Motor neuron (in vitro differentiated cells): ENCODE data around the gene VTI1A. TPM values are rescaled to one million over a fixed set of nuclear protein-coding genes. Genes with fewer than 3 reads are reported as not detected.
A peak's percentile ranks its signal among the peaks of the same experiment; 100 is the strongest.

ENCODE experiments used
- ATAC-seq, 8 experiments: fragments of 200-7000 bp; cut with Tn5 transposase; replicated peaks in 6 of 8; 2 replicates each; pipeline ENCODE4 v1.8.0; 2021; ENCODE audit warnings: mild to moderate bottlenecking in 8 of 8, moderate library complexity in 8 of 8
- H3K27ac ChIP-seq, 2 donors: fragments of 250-450 bp; sonication (Bioruptor Pico); 2 replicates each; pipeline ENCODE4 v1.9.0; 2021; ENCODE audit warnings: antibody characterized with exemption in 2 of 2, mild to moderate bottlenecking in 2 of 2, moderate library complexity in 1 of 2
- H3K4me1 ChIP-seq, 2 donors: fragments of 250-450 bp; sonication (Bioruptor Pico); replicated peaks in 1 of 2; 2 replicates each; pipeline ENCODE4 v1.6.1; 2021; ENCODE audit warnings: antibody characterized with exemption in 2 of 2, mild to moderate bottlenecking in 2 of 2, moderate library complexity in 1 of 2
- H3K4me3 ChIP-seq, 5 donors: fragments of 250-450 bp; sonication (Bioruptor Pico); 2 replicates each; pipeline ENCODE4 v1.9.0; 2021; ENCODE audit warnings: antibody characterized with exemption in 5 of 5, mild to moderate bottlenecking in 5 of 5, moderate library complexity in 4 of 5
- WGBS, 10 experiments: fragments of 450-650 bp; shearing (Covaris generic); methylation state at CpG; one replicate each; pipeline ENCODE4 v1.0.0; 2022; 5-methylcytosine and 5-hydroxymethylcytosine counted together
- in situ Hi-C, 9 experiments: fragments of 400-800 bp; cut with MboI; loops; one replicate each; pipeline ENCODE4 v1.15.0; 2021; ENCODE audit warnings: low sequenced_read_pairs in 9 of 9, low pct_unique_long_range_greater_than_20kb in 2 of 9; ENCODE audit not compliant: unreplicated experiment in 9 of 9
- total RNA-seq, 8 experiments: library from RNA; unstranded; fragments of 300-600 nt; gene quantifications; 2 replicates each; pipeline versions ENCODE4 v1.2.3 to v1.2.4, GENCODE V29; 2022

Gene VTI1A
- total RNA-seq, 8 experiments from 2014 or later, result 29.8 to 55.3 (median 42.6) TPM

DNA sequence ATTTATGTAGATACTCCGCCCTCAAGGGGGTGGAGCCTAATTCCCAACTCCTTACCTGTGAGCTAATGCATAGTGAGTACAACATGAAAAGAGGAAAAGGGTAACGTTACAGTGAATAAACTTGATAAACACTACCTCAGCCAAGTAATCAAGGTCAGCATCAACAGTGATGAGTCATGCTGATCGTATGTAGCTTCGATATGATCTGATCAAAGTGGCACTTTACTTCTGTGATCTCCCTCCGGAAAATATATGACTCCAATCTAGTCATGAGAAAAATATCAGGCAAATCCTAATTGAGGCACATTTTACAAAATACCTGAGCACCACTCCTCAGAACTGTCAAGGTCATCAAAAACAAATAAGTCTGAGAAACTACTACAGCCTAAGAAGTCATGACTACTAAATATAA, 70.4 kb downstream of the VTI1A start:
- in situ Hi-C loops, result no loop called here
- 73 to 100% (median 96%) methylated on average over 1 to 5 of the region's 5 CpGs for whole genome bisulfite sequencing, 10 experiments
- Histone ChIP-seq H3K4me1 (peaks cover 0 to 2% of the 10 kb centered on the region in 2 donors), H3K4me3 (no peak overlapping the region), H3K27ac (no peak overlapping the region)
- peak in 1 of 8 experiments; percentile 17 for ATAC-seq

DNA sequence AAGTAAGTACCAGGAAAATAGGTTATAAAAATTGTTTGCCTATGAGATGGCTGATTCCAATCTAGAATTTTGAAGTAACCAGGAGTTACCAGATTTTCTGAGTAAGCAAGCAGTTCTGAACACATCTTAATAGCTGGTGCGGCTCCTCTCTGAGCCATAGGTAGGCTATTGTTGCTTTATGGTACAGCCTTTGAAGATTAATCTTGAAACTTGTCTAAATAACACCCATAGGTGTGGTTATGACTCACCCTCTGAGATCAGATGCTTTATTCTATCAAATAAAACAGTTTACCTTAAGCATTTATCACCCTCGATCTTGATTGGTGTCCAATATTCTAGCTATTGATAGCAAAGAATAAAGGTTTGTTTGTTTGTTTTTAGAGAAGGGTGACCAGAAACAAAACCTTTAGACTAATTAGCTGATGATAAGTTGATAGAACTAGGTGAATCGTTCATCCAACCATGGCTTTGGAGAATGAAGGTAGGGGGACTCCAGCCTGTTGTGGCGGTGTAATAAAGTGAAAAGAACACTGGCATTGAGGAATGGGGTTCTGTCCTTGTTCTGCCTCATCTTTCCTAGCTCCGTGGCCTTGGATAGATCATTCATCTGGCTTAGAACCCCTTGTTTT, 72.2 kb downstream of the VTI1A start:
- ATAC-seq, result no peak
- peaks cover 2% of the 10 kb centered on the region in 2 donors for H3K4me1 ChIP-seq
- H3K27ac ChIP-seq, result no peak overlapping the region
- 88 to 100% (median 94%) methylated on average over 1 to 5 of the region's 5 CpGs for WGBS, 10 experiments
- no peak overlapping the region for H3K4me3 ChIP-seq
- in situ Hi-C loops, result no loop called here

DNA sequence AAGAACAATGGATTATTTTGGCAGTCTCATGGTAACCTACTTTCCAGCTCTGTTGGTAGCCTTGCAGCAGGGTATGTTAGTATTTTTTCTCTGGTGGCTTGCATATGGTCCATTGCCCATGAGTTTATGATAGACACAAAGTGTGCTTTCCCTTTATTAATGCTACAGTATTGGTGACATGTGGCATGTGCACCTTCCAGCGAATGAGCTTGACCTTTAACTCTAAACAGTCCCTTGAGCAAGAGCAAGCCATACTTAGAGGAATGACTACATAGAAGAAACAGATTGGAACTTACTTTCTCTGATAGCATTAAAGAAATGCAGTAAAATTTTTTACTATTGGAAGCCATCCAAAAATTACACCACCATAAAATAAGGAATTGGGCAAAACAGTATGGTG, 73.9 kb downstream of the VTI1A start:
- no peak for ATAC-seq
- H3K4me3 ChIP-seq, result no peak overlapping the region
- no peak overlapping the region for H3K27ac ChIP-seq
- in situ Hi-C loops, result no loop called here
- WGBS, 10 experiments, result 0 to 100% (median 71%) methylated on average over 1 of the region's 1 CpG; no CpG with 5 or more reads in 1 of the 10 experiments
- peaks cover 2 to 10% of the 10 kb centered on the region in 2 donors for H3K4me1 ChIP-seq

DNA sequence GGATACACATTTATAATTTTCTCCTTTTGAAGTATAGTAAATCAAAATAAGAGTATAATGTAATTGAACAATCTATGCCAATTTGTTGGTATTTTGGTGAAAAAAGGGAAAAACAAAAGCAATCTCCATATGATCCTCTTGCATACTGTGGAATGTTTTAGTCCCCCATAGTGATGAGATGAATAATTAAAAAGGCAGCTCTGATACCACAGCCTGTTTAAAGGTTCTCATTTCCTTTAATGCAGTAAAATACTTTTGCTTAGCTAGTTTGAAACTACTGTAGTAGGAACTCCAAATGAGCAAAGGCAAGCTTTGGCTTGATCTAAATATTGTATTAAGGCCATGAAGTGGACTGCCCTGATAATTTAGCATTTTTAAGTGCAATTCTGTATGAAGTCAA, 77.6 kb downstream of the VTI1A start:
- Histone ChIP-seq H3K4me1 (peaks cover 17 to 29% of the 10 kb centered on the region in 2 donors), H3K4me3 (no peak overlapping the region), H3K27ac (no peak overlapping the region)
- ATAC-seq, result no peak
- in situ Hi-C loops, result no loop called here

DNA sequence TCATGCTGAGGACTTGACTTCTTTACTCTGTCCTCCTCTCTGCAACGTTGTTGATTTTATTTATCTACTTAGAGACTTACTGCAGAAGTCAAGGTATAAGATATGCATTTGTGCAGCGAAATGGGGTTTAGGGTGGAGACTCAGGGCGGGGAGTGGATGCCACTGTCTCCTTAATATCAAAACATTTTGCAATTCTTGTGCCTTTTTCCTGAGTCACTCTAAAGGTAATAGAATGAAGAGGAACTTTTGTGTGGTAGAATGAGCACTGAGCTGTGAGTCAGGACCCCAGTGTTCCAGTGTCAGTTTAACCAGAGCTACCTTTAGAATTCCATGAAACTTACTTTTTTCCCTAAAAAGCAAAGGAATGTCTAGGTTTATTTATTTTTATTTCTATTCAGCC, 78.2 kb downstream of the VTI1A start:
- ATAC-seq, result peak in 2 of 8 experiments; percentile 28 to 63
- H3K27ac ChIP-seq, result no peak overlapping the region
- H3K4me3 ChIP-seq, result no peak overlapping the region
- in situ Hi-C loops, result no loop called here
- WGBS, 10 experiments, result 24 to 100% (median 72%) methylated on average over 1 to 3 of the region's 3 CpGs; no CpG with 5 or more reads in 2 of the 10 experiments
- peaks cover 17 to 29% of the 10 kb centered on the region in 2 donors for H3K4me1 ChIP-seq

DNA sequence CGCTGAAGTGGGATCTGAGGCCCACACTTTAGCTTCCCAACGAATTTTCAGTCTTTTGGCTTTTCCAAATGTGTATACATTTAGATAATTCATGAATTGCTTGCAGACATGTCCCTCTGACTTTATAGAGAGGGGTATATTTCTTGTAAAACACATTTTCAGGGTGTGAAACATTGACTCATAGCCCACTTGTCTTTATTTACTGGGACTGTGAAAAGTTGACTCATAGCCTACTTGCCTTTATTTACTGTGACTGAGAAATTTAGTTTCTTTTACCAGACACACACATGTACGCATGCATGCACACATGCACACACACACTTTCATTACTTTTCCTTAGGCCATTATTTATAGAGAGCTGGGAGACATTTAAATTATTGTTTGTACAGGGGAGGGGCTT, 79.1 kb downstream of the VTI1A start:
- 33 to 100% (median 70%) methylated on average over 1 to 3 of the region's 3 CpGs; no CpG with 5 or more reads in 1 of the 10 experiments for WGBS, 10 experiments
- no peak overlapping the region for H3K27ac ChIP-seq
- peaks cover 23 to 34% of the 10 kb centered on the region in 2 donors for H3K4me1 ChIP-seq
- peak in 4 of 8 experiments; percentile 48 to 63 (median 61) for ATAC-seq
- in situ Hi-C loops, result no loop called here
- no peak overlapping the region for H3K4me3 ChIP-seq

DNA sequence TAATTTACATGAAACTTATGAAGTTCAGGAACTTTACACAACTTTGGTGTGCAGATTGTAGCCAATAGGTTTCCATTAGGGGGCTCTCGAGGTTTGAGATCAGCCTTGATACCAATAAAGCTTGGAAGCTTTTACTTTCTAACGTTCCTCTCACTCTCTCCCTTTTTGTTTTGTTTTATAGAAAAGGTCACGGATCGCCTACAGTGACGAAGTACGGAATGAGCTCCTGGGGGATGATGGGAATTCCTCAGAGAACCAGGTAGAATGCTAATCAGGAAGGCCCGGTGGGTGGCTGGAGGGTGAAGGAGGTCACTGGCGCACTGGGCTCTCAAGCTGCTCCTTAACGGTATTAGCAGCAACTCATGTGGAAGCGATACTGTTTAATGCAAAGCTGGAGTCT, 79.9 kb downstream of the VTI1A start:
- 17 to 98% (median 49%) methylated on average over 1 to 10 of the region's 10 CpGs for WGBS, 10 experiments
- Histone ChIP-seq H3K4me3 (no peak overlapping the region), H3K4me1 (peaks cover 24 to 41% of the 10 kb centered on the region in 2 donors), H3K27ac (no peak overlapping the region)
- in situ Hi-C loops, result no loop called here
- peak in 2 of 8 experiments; percentile 15 to 18 for ATAC-seq

DNA sequence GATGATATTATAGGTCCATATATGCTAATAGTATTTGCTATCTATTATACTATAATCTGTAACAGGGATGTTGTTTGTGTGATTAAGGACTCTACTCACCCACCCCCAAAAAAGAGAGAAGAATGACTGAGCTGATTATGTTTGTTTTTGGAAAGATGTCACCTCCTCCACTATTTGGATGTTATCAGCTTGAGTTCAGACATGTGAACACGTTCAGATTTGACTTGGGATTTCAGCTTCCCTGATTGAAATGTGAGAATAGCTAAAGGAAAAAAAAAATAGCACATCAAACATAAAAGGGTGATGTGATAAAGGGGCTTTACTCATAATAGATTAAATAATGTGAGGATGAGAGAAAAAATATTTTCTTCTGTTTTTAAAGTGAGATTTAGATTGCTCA, 81.2 kb downstream of the VTI1A start:
- no peak for ATAC-seq
- 33 to 100% (median 68%) methylated on average over 1 of the region's 1 CpG; no CpG with 5 or more reads in 2 of the 10 experiments for WGBS, 10 experiments
- no peak overlapping the region for H3K4me3 ChIP-seq
- in situ Hi-C loops, result no loop called here
- H3K27ac ChIP-seq, result no peak overlapping the region
- H3K4me1 ChIP-seq, result peaks cover 28 to 52% of the 10 kb centered on the region in 2 donors

DNA sequence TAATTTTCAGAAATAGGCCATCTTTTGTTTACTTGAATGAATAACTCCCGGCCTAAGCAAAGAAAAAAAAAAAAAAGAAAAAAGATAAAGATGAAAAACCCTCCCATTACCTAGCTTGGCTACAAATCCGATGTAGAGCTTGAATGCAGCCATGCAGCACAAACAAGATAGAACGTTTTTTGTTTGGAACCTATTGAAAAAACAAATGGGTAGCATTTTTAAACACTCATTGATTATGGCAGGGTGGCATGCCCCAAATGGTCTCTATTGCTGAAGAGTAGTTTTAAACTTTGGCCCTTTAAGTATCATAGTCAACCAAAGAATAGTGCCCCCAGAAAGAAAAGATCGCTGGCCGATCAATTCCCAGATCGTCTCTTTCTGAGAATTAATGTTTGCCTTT, 84.4 kb downstream of the VTI1A start:
- H3K27ac ChIP-seq, result peak overlapping the region in 1 of 2 donors; percentile 72
- peak overlapping the region in 2 of 5 donors; percentile 6 to 24 for H3K4me3 ChIP-seq
- H3K4me1 ChIP-seq, result peaks cover 22 to 56% of the 10 kb centered on the region in 2 donors
- 4 to 100% (median 33%) methylated on average over 3 to 6 of the region's 6 CpGs for WGBS, 10 experiments
- peak in 2 of 8 experiments; percentile 11 to 15 for ATAC-seq
- in situ Hi-C loops, result no loop called here

DNA sequence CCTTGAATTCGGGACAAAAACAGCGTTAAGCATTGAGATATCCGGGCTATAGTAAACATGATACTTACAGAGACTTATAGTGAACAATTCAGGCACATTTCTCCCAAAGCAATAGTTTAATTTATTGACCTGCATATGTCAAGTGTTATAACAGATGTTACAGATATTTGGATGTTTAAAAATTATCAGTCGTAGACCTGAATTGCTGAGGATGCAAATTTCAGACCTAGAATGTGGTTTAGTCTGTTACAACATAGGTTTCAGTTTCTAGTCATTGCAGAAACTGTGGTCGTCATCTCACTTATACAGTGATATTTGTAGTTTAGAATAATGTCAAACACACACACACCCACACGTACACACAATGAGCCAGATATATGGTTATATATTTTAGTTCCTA, 85.2 kb downstream of the VTI1A start:
- in situ Hi-C loops, result no loop called here
- ATAC-seq, result no peak
- H3K4me3 ChIP-seq, result no peak overlapping the region
- H3K27ac ChIP-seq, result no peak overlapping the region
- peaks cover 19 to 49% of the 10 kb centered on the region in 2 donors for H3K4me1 ChIP-seq
- WGBS, 10 experiments, result 66 to 100% (median 87%) methylated on average over 3 to 6 of the region's 6 CpGs

DNA sequence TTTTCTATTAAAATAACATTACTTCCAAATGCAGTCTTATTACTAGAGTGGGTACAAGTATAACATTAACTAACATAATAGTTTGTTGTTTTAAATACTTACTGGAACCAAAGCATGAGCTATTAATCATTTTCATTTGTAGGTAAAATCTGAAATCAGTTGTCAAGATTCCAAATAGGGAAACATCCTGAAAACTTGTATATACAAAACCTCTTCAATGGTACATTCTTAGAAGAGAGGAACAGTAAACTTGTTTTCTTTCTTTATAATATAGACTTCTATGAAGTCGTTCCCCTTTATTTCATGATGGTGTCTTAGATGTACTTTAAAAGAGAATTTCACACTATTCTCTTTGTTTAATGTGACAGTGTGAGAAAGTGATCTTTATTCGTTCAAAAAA, 85.9 kb downstream of the VTI1A start:
- no peak overlapping the region for H3K4me3 ChIP-seq
- H3K27ac ChIP-seq, result no peak overlapping the region
- in situ Hi-C loops, result no loop called here
- no peak for ATAC-seq
- WGBS, 10 experiments, result 7 to 97% (median 78%) methylated on average over 1 to 2 of the region's 2 CpGs
- peaks cover 15 to 42% of the 10 kb centered on the region in 2 donors for H3K4me1 ChIP-seq

DNA sequence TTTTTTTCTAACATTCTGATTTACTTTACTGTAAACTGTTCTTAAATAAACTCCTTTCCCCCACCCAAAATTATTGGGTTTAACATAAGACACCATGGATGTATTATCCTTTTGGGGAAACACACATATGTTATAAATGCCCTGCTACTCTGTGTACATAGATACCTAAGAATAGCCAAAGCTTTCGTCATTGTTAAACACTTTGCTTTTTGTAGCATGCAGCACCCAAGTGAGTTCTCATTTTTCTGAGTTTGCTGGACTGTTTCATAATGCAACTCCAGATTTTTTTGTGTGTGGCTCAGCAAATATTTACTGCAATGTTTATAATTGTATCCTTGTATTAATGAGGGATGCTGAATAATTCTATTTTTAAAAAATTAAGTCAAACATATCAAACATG, 86.9 kb downstream of the VTI1A start:
- 60 to 100% (median 75%) methylated on average over 1 of the region's 1 CpG; no CpG with 5 or more reads in 3 of the 10 experiments for WGBS, 10 experiments
- peaks cover 15 to 35% of the 10 kb centered on the region in 2 donors for H3K4me1 ChIP-seq
- in situ Hi-C loops, result no loop called here
- H3K27ac ChIP-seq, result no peak overlapping the region
- peak in 1 of 8 experiments; percentile 27 for ATAC-seq
- H3K4me3 ChIP-seq, result no peak overlapping the region

DNA sequence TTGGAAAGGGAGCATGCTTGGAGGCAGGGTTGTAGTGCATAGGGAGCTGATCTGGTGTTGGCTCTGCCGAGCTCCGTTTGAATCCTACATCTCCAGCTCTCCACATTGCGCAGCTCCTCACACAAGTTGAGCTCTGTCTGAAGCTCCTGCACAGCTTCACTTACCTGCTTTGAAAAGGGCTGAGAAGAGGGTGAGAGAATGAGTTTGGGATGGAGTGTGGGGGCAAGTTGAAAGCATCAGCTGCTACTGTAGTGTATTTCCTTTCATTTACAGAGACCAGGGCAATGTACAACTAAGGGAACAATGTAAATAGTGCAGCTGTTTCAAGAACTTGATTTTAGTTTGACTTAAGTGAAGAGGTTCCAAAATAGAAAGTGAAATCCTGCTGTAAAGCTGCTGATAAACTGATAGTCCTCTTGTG, 88.5 kb downstream of the VTI1A start:
- Histone ChIP-seq H3K27ac (no peak overlapping the region), H3K4me3 (no peak overlapping the region), H3K4me1 (peaks cover 15 to 31% of the 10 kb centered on the region in 2 donors)
- 47 to 93% (median 70%) methylated on average over 2 to 3 of the region's 3 CpGs; no CpG with 5 or more reads in 3 of the 10 experiments for WGBS, 10 experiments
- ATAC-seq, result peak in 3 of 8 experiments; percentile 18 to 41 (median 37)
- in situ Hi-C loops, result no loop called here

DNA sequence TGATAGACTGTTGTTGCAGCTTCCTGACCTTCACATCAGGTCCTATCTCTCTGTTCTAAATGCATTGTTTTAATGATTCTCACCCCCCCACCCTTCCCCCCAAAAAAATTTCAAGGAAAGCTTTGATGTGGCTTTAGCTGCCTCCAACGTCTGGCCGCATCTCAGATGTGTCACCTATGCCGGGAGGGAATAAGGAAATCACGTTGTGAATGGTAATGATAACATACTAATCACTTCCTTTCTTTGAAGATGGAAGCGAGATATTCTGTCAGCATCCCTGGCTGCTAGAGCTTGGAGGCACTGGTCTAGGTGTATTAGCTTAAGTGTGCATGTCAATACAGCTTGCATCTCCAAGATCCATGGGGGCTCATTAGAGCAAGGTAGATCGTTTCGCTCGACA, 89.6 kb downstream of the VTI1A start:
- no peak for ATAC-seq
- no peak overlapping the region for H3K27ac ChIP-seq
- no peak overlapping the region for H3K4me3 ChIP-seq
- in situ Hi-C loops, result no loop called here
- 79 to 100% (median 90%) methylated on average over 2 to 7 of the region's 8 CpGs; no CpG with 5 or more reads in 3 of the 10 experiments for WGBS, 10 experiments
- peaks cover 9 to 21% of the 10 kb centered on the region in 2 donors for H3K4me1 ChIP-seq
